Measurements from ENCODE around the gene PLEK.

DNA sequence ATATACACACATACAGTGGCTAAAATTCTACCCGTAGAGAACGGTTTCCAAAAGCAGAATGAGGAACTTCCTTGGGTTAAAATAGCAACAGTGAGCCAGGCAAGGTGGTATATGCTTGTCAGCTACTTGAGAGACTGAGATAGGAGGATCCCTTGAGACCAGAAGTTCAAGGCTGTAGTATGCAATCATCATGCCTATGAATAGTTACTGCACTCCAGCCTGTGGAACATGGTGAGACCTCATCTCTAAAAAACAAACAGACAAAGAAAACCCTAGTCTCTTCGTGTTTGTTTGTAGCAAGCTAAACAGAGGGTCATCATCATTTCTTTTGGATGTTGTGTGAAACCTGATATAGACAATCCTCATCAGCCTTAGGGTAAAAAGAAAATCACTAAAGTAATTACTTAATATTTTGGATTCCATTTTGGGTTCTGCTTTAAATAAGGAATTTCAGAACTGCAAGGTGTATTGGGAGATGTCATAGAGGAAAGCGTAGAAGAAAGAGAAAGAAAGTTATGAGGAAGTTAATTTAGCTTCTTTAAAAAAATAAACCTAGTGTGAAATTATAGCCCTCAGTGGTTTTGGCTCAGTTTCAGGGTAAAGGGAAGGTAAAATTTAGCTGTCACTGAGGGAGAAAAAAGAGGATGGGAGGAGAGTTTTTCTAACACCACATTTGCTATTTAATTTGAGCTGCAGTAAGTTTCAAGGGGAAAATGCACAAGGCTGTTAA lies 46.5 kb downstream of the PLEK start:
- no peak for TF ChIP-seq EZH2phosphoT487 (IDR thresholded peaks at IDR 0.05; ENCODE audit: borderline replicate concordance, low read length)
- TF ChIP-seq, protein P1, sequence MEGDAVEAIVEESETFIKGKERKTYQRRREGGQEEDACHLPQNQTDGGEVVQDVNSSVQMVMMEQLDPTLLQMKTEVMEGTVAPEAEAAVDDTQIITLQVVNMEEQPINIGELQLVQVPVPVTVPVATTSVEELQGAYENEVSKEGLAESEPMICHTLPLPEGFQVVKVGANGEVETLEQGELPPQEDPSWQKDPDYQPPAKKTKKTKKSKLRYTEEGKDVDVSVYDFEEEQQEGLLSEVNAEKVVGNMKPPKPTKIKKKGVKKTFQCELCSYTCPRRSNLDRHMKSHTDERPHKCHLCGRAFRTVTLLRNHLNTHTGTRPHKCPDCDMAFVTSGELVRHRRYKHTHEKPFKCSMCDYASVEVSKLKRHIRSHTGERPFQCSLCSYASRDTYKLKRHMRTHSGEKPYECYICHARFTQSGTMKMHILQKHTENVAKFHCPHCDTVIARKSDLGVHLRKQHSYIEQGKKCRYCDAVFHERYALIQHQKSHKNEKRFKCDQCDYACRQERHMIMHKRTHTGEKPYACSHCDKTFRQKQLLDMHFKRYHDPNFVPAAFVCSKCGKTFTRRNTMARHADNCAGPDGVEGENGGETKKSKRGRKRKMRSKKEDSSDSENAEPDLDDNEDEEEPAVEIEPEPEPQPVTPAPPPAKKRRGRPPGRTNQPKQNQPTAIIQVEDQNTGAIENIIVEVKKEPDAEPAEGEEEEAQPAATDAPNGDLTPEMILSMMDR (conservative IDR thresholded peaks at IDR 0.05; ENCODE audit: low read depth, low read length), result no peak
- TF ChIP-seq EZH2 (IDR thresholded peaks at IDR 0.05; ENCODE audit: low read length, unreplicated experiment), result no peak

Measured in PC-3 (cell line).